ENCODE results near the gene EXD3. TPM values are rescaled to one million over a fixed set of nuclear protein-coding genes. Genes with fewer than 3 reads are reported as not detected.
A peak's percentile ranks its signal among the peaks of the same experiment; 100 is the strongest.

Gene EXD3
- total and polyA plus RNA-seq, 2 of the 4 experiments (the other 2 are of a cell fraction) = 1.1 to 7.4 TPM

- 25% methylated on average over 5 of the region's 14 CpGs; no CpG with 5 or more reads in 1 of the 2 experiments for WGBS, 2 experiments (ENCODE audit: extremely low coverage in 2 of 2, insufficient read length in 1 of 2)
- Histone ChIP-seq H3K9me3 (ENCODE audit: control insufficient read depth, insufficient read depth, low read length) (no peaks in the 10 kb centered on the region), H2BK5ac (ENCODE audit: low read depth, low read length, poor library complexity, severe bottlenecking) (no peak overlapping the region), H3K79me1 (ENCODE audit: low read depth in 1 of 2, low read length in 2 of 2) (no peaks in the 10 kb centered on the region), H3K27me3 (ENCODE audit: control insufficient read depth, insufficient read depth, low read length) (peaks cover 3% of the 10 kb centered on the region; the same call in 1 of the 2 replicates), H2AK9ac (replicated peaks; ENCODE audit: low read depth, low read length, poor library complexity) (peak overlapping the region; percentile 47), H3K9ac (ENCODE audit: low read depth, low read length) (no peak overlapping the region), H3K23ac (ENCODE audit: low read depth, low read length) (no peak overlapping the region), H2BK20ac (ENCODE audit: low read depth, low read length) (no peak overlapping the region), H3K56ac (ENCODE audit: extremely low read depth, insufficient read depth, low read length) (no peak overlapping the region), H3K27ac (ENCODE audit: insufficient read depth, low read length) (no peak overlapping the region), H3K4me2 (ENCODE audit: low read depth, low read length) (no peak overlapping the region), H3K4me3 (ENCODE audit: insufficient read depth, low read depth, low read length) (no peak overlapping the region), H4K20me1 (ENCODE audit: insufficient read depth, low read length) (peaks cover 4% of the 10 kb centered on the region; the same call in 1 of the 2 replicates), H2BK15ac (ENCODE audit: low read depth, low read length) (no peak overlapping the region), H4K5ac (ENCODE audit: low read depth, low read length) (no peak overlapping the region), H3K14ac (replicated peaks; ENCODE audit: low read depth, low read length) (no peak overlapping the region), H2AFZ (replicated peaks; ENCODE audit: low read length, poor library complexity) (peak overlapping the region; percentile 48), H2BK120ac (ENCODE audit: low read depth, low read length) (no peak overlapping the region), H3K9me1 (ENCODE audit: insufficient read depth, low read length) (no peaks in the 10 kb centered on the region), H3K36me3 (ENCODE audit: control insufficient read depth, insufficient read depth, low read length) (peaks cover 18% of the 10 kb centered on the region), H3K4me1 (ENCODE audit: control insufficient read depth, insufficient read depth, low read length) (peaks cover 2% of the 10 kb centered on the region; the same call in 1 of the 2 replicates), H4K91ac (ENCODE audit: insufficient read depth, low read depth, low read length) (no peak overlapping the region), H2AK5ac (ENCODE audit: low read depth, low read length) (no peak overlapping the region), H3K18ac (ENCODE audit: low read depth, low read length) (no peak overlapping the region), H3K4ac (ENCODE audit: low read depth, low read length) (no peak overlapping the region), H4K8ac (ENCODE audit: low read depth in 2 of 2, low read length in 2 of 2) (no peak overlapping the region)
- CTCF ChIA-PET = interaction anchor here (0.6 to 0.9 kb wide), 4 partner anchors 8 to 40 kb away, joined by 3 to 4 read pairs (median 3); partner anchors contain the start of genes EXD3 and NOXA1
- POLR2A ChIA-PET (ENCODE audit: unreplicated experiment) = no interaction called here
- peak; percentile 71 for TF ChIP-seq RAD21 (IDR thresholded peaks at IDR 0.05; ENCODE audit: low read length)
- TF ChIP-seq FOS (IDR thresholded peaks at IDR 0.05; ENCODE audit: low read depth, low read length) = peak; percentile 84
- no peak for TF ChIP-seq NFE2L2 (IDR thresholded peaks at IDR 0.05; ENCODE audit: low read depth, low read length)
- TF ChIP-seq MXI1 (IDR thresholded peaks at IDR 0.05; ENCODE audit: borderline replicate concordance, low read depth, low read length) = no peak
- no peak for TF ChIP-seq CHD1 (IDR thresholded peaks at IDR 0.05; ENCODE audit: low read depth, low read length)
- peak; percentile 60 for TF ChIP-seq SMC3 (IDR thresholded peaks at IDR 0.05; ENCODE audit: low read depth, low read length)
- TF ChIP-seq BHLHE40 (IDR thresholded peaks at IDR 0.05; ENCODE audit: low read depth, low read length) = peak; percentile 85
- no peak for TF ChIP-seq POLR2A (IDR thresholded peaks at IDR 0.05; ENCODE audit: low read depth, low read length)
- TF ChIP-seq CTCF (conservative IDR thresholded peaks at IDR 0.05; ENCODE audit: low read depth, low read length) = peak; percentile 86
- no peak for TF ChIP-seq MAFK (IDR thresholded peaks at IDR 0.05; ENCODE audit: low read depth, low read length)
- TF ChIP-seq RFX5 (IDR thresholded peaks at IDR 0.05; ENCODE audit: low read depth, low read length) = no peak
- TF ChIP-seq MAZ (IDR thresholded peaks at IDR 0.05; ENCODE audit: borderline replicate concordance, low read depth, low read length) = peak; percentile 64
- no peak for TF ChIP-seq CEBPB (IDR thresholded peaks at IDR 0.05; ENCODE audit: low read depth, low read length)
- peak; percentile 94 for ATAC-seq (ENCODE audit: low read depth)
- in situ Hi-C loops (cut with MboI; ENCODE audit: low sequenced_read_pairs) (no loop called here), intact Hi-C loops (cut with micrococcal nuclease) (loop anchor here (2.0 kb wide), 2 partner anchors 151 to 159 kb away; no protein-coding TSS in a partner anchor), dilution Hi-C loops (cut with HindIII; ENCODE audit: low sequenced_read_pairs, unreplicated experiment) (no loop called here)
- BruUV-seq (replicated peaks) = no TSS peak
- peak; percentile 76 for DNase-seq
Observed at GRCh38 chr9:137445275-137445807, 22.4 kb upstream of the EXD3 start.

All from IMR-90 (cell line).